ENCODE measurements around the gene CDH4.

The CDH4 gene

DNA sequence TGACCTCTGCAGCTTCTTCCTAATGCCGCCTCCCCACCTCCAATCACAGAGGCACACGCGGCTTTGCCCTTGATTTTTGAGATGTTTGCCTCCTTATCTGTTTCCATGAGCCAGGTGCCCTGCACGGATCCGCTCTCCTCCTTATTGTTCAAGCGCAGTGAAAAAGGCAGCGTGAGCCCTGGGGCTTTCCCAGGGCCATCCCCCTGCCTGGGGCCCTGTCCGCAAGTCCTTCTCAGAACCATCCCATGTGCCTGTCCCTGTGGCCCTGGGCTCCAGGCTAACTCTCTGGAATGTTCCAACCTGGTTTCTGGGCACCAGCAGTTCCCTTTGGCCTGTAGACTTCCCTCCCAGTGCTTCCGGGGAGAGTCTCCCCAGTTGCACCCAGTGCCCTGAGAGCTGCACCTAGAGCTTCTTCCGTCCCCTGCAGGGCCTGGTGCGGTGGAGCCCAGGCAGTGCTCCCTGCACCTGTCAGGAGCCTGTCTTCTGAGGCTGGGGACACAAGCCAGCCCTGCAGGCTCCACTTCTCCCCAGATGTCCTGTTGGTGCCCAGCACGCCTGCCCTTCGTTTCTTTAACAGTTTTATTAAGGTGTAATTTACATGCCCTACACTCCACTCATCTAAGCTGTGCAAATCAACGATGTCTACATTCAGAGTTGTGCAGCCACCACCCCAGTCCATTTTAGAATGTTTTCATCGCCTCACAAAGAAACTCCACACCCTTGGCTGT is 330.3 kb downstream of the CDH4 start:
- DNase-seq (ENCODE audit: low spot score), result no peak

DNA sequence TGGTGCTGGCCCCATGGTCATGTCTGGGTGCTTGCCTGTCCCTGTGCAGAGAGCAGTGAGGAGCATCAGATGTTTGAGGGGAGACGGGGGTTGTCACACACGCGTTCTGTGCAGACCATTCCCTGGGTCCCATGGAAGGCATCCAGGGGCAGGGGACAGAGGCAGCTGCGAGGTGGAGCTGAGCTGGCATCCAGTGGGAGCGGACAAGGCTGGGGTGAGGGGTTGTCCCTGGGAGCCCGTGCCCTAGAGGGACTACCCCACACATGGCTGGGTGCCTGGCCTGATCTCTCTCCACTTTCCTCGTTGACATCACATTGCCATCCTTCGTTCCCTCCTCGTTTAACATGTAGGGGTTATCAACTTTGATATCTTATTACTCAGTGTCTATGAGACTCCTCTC is 331.3 kb downstream of the CDH4 start:
- no peak for DNase-seq (ENCODE audit: low spot score)

DNA sequence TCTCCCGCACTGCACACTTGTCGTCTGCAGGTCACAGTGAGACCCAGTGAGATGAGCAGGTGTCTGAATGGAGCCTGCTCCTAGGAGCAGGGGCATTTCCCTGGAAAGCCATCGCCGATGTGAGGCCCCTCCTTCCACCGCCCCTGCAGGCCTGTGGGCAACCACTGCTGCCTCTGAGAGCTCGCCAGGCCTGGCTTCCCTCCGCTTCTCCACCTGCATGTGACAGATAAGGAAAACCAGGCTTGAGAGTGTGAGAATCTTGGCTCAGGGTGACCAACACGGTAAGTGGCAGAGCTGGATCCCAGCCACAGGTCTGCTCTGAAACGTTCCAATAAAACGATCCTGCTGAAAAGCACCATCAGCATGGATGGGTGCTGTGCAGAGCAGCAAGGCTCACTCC is 332.8 kb downstream of the CDH4 start:
- no peak for DNase-seq (ENCODE audit: low spot score)

DNA sequence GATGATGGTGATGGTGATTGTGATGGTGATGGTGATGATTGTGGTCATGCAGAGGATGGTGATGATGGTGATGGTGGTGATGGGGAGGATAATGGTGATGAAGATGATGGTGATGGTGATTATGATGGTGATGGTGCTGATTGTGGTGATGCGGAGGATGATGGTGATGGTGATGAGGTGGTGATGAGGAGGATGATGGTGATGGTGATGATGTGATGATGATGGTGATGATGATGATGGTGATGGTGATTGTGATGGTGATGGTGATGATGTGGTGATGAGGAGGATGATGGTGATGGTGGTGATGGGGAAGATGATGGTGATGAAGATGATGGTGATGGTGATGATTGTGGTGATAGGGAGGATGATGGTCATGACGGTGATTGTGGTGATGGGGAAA is 333.7 kb downstream of the CDH4 start:
- no peak for DNase-seq (ENCODE audit: low spot score)

DNA sequence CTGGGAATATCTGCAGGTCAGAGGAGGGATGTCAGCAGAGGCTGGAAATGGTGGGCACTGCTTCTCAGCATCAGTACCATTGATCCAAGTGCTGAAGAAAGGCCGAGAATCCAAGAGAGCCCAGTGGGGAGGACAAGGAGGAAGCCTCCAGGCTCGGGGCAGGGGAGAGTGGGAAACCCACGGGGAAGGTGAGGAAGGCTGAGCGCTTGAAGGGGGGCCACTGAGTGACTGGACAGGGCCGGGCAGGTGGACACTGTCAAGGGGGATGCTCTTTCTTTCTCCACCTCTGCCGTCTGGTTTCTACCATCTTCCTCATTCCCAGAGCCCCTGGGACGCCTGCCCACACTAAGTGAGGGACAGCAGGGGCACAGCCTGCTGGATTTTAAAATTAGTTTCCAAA is 335.0 kb downstream of the CDH4 start:
- DNase-seq (ENCODE audit: low spot score), result no peak

DNA sequence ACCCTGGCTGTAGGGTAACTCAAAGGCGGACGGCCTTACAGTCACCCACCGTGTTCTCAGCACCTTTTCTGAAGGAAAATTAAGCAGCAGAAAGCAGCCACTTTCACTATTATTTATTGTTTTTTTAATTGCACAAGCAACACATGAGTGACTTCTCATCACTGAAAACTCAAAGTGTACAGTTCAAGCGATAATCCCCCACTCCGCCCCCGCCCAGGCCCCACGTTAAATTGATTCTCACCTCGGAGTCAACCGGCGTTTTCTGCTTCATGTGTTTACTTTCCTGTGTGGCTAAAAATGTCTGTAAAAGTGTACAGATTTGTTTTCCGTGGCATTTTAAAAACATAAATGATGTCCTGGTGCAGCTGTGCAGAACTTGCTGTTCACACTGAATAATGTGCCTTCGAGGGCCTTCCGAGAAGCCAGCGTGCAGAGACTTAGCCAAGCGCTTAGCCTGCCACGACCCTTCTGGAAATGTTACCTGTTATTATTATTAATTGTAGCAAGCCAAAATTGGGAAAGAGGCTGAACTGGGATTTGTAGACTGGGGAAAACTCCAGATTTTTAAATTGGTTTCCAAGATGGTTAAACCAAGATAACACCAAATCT is 335.7 kb downstream of the CDH4 start:
- DNase-seq (ENCODE audit: low spot score), result no peak

DNA sequence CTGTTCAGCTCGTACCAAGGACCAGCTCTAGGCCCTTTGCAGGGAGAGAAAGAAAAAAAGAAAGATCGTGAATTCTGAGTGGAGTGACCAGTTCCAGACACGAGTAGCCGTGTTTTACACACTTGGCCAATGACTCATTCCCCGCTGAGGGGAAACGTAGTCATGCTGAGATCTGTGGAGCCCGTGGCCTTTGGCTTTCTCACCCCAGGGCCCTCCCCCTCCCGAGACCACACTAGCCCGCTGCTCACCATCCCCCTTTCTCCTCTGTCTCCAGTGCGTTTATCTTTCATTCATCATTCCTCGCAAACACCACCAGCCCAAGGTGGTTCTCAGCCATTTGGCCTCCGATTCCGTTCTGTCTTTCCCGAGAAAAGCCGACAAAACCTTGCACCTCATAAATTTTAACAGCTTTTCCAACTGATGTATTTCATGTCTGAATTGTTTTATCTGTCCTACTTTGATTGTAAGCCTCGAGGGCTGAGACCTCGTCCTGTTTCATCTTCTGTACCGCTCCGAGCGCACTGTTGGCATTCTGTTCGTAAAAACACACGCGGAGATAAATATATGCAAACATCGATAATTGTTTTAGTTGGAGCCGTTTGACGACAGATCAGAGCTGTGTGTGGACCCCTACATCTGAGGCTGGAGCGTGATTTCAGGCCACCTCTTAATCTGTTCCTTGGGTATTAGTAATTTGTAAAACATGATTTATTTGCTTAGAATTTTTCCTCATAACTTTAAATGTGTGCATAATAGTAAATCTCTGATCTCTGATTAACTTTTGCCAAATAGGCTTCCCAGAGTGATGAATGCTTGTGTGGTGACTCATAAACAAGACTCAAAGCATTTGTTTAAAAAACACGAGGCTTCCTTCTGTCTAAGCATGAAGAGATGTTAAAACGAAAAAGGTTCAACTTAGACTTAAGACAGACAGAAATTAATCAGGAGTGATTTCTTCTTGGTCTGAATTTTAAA is 336.6 kb downstream of the CDH4 start:
- DNase-seq (ENCODE audit: low spot score), result no peak

DNA sequence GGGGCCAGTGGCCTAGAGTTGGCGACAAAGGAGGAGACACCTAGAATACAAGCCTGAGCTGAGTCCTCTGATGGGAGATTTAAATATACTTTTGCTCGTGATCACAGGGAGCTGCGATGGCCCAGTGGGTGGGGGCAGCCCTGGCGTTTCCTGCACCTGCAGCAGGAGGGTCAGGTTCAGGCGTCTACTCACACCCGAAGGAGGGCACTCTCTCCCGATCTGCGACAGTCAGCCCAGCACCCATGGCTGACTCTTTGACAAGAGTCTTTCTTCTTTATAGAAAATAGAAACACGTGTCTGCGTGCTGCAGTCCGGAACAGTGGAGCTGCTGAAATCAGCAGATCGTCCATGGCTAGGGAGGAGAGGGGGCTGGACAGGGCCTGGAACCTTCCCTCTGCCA is 338.2 kb downstream of the CDH4 start:
- no peak for DNase-seq (ENCODE audit: low spot score)

DNA sequence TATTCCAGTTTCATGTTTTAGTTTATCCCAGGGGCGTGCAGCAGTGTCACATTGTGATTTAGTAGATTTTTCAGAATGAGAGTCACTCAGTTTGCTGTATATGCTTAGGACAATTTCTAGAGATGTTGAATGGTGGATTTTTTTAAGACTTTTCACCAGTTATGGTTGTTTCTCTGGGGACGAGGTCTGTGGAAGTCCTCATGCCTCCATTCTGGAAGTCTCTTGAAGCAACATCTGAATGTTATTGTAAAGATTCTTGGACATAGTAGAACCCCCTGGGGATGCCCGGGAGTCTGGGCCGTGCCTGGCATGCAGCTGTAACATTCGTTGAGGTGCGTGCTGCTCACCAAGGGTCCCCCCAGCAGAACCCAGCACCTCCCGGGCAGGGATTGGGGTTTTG is 341.5 kb downstream of the CDH4 start:
- DNase-seq (ENCODE audit: low spot score), result no peak

DNA sequence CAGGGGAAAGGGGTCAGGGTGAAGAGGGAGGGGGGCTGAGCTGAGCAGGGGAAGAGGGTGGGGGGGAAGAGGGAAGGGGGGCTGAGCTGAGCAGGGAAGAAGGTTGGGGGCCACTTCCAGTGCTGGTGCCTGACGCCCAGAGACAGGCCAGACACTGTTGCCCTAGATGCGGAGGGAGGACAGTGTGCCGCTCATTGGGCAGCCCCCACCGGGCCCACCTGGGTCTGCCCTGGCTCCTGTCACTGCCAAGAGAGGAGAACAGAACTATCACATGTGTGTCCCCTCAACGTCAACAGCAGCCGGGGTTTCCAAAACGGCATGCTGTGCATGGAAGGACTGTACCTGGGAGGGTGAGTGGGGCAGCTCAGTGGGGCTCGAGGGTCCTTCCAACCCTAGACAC is 342.1 kb downstream of the CDH4 start:
- no peak for DNase-seq (ENCODE audit: low spot score)

DNA sequence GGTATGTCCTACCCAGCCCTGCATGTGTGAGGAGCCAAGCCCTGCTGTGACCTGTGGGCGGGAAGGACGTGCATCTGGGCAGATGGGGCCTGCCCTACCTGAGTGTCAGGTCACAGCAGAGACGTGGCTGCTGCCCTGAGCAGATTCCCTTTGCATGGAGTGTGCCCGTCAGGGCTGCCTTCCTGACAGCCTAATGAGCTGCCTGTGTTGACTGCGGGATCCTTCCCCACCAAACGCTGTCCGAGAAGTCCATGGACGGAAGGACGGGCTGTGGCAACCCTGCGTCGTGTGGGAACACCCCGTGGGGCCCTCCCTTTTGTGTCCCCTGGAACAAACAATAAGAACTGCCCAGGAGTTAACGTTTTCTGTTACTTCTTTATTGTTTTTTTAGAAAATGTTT is 343.2 kb downstream of the CDH4 start:
- DNase-seq (ENCODE audit: low spot score), result no peak

DNA sequence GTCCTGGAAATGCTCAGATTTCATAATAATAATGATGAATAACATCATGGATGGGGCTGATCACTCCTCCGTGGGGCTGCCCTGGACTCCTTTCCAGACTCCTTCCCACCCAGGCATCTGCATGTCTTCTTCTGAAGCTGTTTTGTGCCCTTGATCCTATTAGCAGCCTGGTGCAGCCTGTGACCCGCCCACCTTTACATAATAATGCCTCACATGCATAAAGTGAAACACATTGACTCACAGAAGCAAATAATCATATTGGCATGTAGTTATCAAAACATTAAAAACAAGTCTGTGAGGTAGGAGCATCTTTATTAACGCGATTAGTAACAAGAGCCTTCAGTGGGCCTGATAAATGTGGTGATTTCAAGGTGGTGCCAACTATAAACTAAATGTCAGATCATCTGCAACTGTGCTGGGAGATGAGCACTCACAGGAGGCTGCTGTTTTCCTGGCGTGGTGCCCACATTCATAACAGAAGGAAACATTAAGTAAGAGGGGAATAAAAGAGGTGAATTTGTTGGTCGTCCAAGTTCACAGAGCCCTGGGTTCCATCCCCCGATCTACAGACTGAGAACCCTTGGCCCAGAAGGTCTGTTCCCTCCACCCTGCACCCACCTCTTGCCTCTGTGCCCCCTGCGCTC is 344.7 kb downstream of the CDH4 start:
- no peak for DNase-seq (ENCODE audit: low spot score)

DNA sequence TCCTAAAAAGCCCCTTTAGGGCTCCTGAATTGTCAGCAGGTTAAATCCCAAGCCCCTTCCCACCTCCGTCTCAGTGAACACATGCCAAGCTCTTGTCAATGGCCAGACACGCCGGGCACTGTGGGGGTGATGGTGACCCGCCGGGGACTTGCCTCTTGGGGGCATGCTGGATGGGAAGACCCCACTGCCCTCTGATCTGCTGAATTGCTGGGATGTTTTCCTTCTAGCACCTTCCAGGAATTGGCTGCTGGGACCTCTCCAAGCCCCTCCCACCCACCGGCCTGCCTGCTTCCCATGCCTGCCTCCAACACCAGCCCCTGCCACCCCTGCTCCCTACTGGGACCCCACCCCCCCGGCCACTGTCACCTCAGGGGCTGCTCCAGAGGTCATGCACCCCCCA is 345.9 kb downstream of the CDH4 start:
- DNase-seq (ENCODE audit: low spot score), result no peak

DNA sequence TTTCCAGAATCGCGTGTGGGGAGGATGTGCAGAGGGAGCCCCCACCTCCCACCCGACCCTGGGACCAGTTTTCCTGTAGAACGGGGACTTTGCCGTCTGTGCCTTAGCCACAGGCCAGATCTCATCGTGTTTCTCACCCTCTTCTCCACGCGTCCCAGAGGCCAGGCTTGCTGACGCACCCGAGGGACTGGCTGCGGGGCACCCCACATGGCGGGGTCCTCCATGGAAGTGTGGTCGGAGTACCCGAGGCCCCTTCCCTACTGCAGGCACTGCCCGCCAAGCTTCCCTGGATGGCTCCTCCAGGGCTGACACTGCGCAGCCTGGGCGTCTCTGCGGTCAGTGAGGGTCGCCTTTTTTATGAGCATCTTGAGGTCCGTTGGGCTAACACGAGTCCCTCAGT is 346.5 kb downstream of the CDH4 start:
- DNase-seq (ENCODE audit: low spot score), result no peak

DNA sequence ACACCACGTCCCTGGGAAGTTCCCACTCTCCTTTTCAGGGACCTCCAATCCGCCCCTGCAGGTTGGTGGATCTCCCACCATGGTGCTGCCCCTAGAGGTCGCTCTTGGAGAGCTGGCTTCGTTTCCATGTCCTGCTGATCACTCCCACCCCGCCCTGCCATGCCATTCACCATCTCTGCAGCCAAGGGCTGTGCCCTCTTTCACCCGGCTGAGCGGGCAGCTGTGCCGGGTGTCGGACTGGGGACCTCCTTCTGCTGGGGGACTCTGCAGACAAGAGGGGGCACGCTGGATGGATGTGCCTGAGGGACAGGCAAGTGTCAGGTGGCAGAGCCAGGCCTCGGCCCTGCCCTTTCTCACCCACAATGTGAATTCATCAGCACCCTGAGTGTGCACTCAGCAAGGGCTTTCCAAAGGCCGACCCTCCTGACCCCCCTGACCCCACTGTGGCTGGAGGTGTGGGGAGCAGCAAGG is 347.0 kb downstream of the CDH4 start:
- no peak for DNase-seq (ENCODE audit: low spot score)

DNA sequence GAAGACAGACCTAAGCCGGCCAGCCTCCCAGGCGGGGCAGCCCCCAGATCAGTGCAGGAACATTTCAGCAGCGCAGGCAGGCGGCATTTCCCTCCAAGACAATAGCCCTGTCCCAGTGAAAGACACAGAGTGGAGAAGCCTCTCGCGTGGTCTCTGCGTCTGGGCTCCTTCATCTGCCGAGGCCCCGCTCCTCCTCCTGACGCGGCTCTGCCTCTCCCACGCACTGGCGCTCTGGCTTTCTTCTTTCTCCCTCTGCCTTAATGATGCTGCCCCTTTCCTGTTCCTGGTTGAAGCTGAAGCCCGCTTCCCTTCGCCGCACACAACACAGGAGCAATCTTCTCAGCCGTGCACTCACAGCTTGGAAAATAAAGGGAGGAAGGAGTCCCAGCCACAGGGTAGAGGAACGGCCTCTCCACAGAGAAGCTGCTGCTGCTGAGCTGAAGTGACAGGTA is 347.5 kb downstream of the CDH4 start:
- no peak for DNase-seq (ENCODE audit: low spot score)

DNA sequence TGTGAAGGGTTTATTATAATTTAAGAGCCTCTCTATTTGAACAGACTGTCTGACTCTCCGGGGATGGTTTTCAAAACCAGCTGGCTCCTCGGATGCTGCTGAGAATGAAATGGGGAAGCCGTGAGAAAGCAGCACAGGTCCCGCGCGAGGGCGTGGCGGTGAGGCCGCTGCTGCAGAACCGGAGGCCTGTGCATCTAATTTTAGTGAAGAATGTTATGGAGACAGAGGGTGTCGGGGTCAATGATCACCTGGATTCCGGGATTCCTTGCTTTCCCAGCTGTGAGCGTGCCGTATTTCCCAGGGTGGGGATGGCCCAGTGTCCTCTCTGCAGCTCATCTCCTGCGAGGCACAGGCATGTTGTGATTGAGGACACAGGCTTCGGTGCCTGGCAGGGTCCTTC is 348.0 kb downstream of the CDH4 start:
- DNase-seq (ENCODE audit: low spot score), result no peak

DNA sequence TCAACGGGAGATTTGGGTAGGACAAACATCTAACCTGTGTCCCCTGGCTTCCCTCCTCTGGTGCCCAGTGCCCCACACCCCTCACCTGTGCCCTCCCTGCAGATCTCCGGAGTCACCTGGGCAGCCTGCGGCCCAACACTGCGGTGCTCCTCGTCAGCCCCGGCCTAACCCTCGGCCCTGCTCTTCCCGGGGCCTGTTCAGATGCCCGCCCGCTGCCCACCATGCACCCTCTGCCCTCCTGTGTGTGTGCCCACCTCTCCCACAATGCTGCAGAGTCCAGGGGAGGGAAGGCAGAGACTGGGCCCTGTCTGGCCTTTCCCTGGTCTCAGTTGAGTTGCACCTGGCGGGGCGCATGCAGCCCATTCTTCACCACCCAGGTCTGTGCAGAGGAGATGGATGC is 349.3 kb downstream of the CDH4 start:
- DNase-seq (ENCODE audit: low spot score), result no peak

DNA sequence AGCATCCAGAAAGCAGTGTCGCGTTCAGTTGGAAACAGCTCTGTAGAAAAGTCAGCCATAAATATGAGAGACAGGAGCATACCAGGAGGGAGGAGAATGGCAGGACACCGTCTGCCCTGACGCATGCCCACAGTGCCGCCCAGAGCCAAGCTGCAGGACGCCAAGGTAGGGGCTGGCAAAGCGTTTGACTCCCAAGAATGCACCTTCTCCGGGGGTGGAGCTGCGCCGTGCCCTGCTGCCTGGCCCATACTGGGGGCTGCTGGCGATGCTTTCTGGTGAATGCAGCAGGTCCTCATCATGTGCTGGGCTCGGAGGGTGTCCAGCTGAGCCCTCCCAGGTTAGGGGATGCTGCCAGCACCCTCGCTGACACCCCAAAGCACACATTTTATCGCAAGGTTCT is 349.8 kb downstream of the CDH4 start:
- DNase-seq (ENCODE audit: low spot score), result no peak

DNA sequence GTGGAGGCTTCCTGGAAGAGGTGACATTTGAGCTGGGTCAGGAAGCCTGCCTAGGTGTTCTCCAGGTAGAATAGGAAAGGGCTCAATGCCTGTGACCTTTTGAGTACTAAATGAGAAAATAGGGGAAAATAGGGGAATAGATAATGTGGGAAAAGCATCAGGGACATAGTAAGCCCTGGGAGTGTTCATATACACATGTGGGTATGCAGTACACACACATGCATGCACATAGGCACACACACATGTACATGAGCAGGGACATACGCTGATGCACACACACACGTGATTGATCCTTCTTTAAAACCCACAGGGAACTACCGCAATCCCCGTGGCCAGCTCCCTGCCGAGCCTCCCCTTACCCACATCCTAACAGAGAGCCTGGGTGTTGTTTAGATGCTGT is 351.7 kb downstream of the CDH4 start:
- DNase-seq (ENCODE audit: low spot score), result no peak

DNA sequence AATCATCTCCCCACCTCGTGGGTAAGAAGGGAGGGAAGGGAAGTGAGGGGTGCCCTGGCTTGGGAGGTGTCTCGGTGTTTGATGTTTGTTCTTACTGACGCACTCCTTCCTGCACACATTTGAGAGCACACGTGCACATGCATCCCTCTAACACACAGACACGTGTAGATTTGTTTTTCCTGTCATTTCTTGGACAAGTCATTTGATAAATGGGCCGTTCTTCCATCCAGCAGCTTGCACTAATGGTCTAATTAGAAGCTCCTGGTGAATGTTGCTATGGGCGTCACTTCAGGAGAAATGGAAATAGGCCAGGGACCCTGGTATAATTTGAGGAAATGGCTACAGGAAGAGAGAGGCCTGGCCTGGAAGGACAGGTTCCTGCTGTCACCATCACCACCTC is 352.5 kb downstream of the CDH4 start:
- no peak for DNase-seq (ENCODE audit: low spot score)

DNA sequence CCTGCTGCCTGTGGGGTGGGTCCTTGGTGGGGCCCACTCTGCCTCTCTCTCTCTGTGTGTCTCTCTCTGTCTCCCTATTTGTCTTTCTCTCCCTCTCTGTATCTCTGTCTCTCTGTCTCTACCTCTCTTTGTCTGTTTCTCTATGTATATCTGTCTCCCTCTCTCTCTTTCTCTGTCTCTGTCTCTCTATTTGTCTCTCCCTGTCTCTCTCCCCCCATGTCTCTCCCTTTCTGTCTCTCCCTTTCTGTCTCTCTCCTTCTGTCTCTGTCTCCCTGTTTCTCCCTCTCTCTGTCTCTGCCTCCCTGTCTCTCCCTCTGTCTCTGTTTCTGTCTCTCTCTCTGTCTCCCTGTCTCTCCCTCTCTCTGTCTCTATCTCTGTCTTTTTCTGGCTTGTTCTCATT is 353.2 kb downstream of the CDH4 start:
- no peak for DNase-seq (ENCODE audit: low spot score)
